Stimulated activated CD8-positive, alpha-beta memory T cell treated with anti-CD3 and anti-CD28 coated beads, Interleukin-4, amount 100 ng/mL, for 48 hours (primary cell): ENCODE data around the gene SLC46A3.
A peak's percentile ranks its signal among the peaks of the same experiment; 100 is the strongest.
"Not testable (repeated sequence)": the region's sequence is repeated elsewhere in the genome, so short reads cannot be mapped to it uniquely, and the experiment has no call there.

Source experiments
- DNase-seq: peaks from one replicate; pipeline ENCODE4 v3.0.0-alpha.2; 2020

The SLC46A3 gene, protein sequence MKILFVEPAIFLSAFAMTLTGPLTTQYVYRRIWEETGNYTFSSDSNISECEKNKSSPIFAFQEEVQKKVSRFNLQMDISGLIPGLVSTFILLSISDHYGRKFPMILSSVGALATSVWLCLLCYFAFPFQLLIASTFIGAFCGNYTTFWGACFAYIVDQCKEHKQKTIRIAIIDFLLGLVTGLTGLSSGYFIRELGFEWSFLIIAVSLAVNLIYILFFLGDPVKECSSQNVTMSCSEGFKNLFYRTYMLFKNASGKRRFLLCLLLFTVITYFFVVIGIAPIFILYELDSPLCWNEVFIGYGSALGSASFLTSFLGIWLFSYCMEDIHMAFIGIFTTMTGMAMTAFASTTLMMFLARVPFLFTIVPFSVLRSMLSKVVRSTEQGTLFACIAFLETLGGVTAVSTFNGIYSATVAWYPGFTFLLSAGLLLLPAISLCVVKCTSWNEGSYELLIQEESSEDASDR

DNA sequence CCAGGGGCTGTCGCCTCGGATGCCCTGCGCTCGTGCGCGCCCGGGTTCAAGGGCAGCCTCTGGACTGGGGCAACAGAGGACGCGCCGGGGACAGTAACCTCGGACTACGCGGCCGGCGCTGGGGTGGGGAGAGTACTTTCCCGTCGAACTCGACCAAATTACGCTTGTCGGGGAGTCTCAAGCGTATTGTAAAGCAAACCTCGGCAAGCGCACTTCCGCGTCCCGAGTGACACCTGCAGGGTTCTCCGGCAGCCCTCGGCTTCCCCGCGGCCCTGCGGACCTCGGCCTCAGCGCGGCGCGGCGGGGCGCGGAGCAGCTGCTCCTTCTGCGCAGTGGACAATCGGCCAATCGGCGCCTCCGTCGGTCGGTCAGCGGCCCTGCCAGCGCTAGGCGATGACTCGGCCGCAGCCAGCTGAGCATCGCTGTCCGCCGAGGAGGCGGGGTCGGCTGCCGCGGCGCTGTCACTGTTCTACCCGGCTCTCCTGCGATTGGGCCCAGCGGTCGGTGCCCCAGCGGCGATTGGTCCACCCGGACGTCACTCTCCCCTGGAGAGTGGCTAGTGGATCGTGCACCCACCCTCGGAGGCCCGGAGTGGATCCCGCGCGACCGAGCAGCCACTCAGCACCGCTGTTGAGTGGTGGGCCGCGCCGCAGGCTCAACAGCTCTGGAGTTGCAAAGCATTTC, at the start of gene SLC46A3:
Gene SLC46A3, minus strand, starts transcription at position 428 of the 684 bp plus-strand sequence. CDS start 972 bp downstream, outside the sequence.
- DNase-seq, result peak; percentile 98

DNA sequence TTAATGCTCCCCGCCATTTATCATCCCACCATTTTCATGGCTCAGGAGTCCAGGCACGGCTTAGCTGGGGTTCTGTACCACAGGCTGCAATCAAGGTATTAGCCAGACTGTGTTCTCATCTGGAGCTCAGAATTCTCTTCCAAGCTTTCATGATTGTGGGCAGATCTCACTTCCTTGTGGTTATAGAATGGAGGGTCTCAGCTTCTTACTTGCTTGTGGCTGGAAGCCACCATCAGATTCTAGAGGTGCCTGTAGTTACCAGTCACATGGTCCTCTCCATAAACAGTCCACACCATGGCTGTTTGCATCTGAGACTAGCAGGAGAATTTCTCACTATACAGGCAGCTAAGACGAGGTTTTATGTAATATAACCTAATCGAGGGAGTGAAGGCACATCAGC, 45.1 kb upstream of the SLC46A3 start:
- no peak for DNase-seq

DNA sequence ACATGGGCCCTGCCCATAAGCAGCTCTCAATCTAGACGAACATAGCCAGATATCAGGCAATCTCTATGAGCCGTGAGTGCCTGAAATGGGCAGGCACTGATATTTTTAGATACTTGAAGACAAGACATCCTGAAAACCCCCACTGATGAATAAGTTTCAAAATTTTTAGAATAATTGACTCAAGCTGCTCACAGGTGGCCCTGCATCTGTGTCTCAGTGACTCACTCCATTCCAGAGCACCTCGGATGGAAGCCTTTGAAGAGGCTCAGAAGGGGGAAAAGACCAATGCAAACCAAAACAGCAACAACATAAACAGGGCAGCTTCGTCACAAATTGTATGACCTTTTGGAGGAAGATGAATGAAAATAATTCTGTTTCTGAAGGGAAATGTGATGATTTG, 42.8 kb upstream of the SLC46A3 start:
- DNase-seq, result no peak

DNA sequence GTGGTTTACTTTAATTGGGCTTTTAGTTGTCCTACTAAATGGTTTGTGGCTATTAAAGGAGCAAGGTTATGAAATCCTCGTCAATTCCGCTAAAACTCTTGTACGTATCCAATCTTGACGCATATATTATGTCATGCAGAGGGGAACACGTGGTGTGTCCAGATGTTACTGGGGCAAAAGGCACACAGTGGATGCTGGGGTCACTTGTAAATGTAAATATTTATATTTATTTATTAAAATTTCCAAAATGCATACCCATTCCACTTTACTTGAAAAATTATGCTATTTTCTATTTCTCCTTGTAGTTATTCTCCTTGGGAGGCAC, 36.7 kb upstream of the SLC46A3 start:
- no peak for DNase-seq

DNA sequence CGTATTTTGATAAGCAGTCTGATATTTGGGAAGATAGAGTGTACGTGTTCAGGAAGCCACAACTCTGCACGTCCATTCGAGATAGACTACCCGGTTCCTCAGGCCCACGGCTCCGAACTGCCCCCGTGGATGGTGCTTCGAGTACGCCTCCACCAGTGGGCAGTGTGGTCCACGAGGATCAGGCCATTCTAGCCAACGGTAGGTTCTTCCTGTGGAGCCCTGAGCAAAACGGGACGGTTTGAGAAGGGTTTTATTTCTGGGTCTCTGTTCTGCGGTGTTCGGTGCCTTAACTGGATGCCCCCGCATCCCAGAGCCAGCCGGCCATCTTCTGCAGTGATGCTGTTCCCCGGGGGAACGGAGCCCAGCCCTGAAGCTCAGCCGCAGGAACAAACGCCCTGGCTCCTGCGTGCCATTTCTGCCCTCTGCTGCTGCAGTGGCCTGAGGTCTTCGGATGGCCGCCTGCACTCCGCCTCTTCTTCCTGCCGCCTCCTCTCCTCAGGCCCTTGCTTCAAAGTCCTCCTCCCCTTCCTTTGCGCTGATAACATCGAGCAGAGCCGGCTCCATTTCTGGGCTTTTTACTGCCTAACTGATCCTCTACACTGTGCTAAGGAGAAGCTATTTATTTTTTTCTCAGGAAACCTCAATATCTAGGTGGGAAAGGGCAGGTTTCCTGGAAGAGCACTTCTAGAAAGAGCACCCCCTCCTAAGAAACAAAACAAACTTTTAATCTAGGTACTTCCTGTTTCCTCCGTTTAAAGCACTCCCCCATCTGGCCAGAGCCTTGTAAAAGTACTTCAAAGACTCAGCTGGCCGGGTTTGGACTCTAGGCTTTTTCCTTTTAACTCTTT, 36.2 kb upstream of the SLC46A3 start:
- no peak for DNase-seq

DNA sequence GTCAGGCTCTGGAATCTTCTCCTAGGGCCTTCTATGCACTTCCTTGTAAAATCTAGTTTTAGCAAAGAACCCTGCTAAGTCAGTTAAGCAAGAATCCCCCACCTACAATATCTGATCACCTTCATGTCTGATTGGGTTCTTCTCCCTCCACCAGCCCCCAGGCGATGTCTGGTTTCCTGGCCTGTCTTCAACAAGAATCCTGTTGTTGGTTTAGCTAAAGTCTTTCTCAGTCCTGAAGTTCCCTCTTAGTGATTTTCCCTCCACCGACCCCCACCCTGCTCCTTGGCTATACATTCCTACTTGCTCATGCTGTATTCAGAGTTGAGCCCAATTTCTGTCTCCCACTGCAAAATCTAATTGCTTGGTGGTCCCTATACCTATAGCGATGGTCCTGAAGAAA, 35.2 kb upstream of the SLC46A3 start:
- DNase-seq, result no peak

DNA sequence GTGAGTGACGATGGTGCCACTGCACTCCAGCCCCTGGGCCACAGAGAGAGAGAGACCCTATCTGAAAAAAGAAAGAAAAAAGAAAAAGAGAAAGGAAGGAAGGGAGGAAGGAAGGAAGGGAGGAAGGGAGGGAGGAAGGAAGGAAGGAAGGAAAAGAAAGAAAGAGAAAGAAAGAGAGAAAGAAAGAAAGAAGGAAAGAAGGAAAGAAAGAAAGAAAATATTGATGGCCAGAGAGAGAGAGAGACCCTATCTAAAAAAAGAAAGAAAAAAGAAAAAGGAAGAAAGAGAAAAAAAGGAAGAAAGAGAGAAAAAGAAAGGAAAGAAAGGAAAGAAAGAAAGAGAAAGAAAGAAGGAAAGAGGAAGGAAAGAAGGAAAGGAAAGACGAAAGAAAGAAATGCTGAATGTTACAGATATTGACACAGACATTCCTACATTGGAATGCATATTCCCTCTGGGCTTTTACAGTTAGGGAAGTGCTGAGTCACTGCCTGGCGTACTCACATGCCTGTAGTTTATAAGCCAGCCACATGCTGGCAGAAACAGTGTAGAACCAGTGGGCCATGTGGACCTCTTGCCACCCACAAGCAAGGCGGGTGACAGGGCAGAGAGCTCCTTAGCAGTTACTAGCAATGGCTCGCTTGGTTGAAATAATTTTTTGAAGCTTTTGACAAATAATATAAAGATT, 34.6 kb upstream of the SLC46A3 start:
- no peak for DNase-seq

DNA sequence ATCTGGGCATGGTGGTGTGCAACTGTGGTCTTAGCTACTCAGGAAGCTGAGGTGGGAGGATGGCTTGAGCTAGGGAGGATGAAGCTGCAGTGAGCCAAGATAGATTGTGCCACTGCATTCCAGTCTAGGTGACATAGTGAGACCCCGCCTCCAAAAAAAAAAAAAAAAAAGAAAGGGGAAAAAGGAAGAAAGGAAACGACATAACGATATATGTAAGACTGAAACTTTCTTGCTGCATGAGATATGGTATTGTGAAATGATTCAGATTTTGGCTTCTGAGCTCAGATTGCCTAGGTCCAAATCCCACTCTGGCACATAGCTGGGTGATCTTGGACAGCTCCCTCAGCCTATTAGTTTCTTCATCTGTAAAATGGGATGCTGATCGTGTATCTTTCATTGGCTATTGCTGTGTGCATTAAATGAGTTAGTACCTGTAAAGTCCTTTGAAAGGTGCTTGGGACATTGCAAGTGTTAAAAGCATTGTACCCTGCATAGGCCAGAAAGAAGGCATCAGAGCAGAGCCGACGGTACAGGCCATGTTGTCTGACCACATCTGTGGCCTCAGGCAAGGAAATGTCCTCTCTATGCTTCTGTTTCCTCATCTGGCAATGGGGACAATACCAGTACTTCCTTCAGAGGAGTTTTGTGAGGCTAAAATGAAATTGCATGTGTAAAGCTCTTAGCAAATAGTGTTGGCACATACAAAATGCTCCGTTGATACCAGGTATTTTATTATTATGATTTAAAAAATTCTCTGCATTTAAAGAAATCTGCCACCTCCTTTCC, 32.6 kb upstream of the SLC46A3 start:
- DNase-seq, result no peak

DNA sequence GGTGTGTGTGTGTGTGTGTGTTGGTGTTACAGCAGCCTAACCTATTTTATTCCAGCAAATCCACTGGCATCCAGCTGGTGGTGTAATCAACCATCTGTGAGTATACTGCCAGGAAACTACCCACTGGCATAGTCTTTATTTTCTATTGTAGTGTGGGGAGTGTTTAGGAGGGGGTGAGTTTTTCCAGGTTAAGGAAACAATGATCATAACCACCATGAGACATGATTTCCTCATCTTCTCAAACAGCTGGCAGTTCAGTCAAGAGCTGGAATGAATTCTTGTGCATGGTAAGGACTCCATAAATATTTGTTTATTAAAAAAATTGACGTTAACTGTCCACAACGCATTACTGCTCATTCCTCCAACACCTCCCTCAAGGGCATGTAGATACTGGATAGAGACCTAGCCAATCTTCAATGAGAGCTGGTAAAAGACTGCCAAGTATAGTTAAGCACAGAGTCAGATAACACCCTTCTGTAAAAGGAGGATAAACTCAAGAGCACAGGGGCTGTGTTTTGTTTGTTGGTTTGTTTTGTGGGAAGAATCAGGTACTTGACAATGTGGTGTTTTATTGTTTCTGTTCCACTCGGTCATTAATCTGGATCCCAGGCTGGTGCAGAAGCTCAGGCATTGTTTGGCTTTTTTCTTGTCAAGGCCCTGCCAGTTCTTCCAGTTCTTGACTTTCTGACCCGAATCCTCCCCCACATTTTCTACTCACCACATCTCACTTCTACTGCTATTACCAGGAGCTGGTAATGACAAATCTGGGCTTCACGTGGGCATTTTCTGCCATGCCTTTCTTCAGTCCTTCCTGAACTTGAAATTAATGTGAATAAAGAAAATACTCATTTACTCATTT, 31.6 kb upstream of the SLC46A3 start:
- DNase-seq, result no peak

DNA sequence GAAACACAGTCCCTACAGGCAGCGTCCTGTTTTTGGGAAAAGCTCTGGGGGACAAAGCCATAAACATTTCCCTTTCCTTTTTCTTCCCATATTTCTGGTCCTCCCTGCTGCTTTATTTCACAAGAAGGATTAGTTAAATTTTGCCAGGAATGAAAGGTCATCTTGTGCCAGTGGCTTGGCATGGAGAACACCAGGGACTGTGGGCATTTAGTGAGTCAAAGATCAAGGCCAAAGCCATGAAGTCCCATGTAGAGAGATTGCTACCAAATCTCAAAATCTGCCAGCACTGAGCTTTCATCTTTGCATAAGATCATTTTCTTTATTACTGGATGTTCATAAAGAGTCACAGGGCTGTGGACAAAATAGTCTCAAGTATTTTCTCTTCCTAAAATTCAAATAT, 29.1 kb upstream of the SLC46A3 start:
- no peak for DNase-seq

DNA sequence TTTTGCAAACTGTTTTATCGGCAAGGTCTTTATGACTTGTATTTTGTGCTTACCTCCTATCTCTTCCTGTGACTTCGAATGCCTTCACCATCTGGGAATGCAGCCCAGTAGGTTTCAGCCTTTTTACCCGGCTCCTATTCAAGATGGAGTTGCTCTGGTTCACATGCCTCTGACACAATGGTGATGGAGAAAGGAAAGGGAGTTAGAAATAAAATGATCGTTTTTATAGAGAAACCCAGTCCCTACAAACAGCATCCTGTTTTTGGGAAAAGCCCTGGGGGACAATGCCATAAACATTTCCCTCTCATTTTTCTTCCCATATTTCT, 27.5 kb upstream of the SLC46A3 start:
- no peak for DNase-seq

DNA sequence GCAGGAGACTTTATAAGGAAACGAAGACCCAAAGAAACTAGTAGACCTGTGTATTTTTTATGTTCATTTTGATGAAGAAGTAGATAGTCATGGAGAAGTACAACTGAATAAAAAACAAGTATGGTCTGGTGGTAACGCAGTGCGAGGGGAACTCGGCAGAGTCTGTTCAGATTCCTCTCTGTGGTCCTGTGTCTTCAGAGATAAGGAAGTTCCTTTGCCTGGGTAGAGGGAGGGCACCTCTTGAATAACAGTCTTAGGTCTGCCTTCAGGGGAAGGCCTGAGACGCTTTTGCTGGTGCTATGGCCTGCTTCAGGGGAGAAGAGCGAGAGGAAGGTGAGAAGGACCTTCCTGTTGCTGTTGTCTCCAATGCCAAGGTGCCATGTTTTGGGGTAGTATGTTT, 25.9 kb upstream of the SLC46A3 start:
- no peak for DNase-seq

DNA sequence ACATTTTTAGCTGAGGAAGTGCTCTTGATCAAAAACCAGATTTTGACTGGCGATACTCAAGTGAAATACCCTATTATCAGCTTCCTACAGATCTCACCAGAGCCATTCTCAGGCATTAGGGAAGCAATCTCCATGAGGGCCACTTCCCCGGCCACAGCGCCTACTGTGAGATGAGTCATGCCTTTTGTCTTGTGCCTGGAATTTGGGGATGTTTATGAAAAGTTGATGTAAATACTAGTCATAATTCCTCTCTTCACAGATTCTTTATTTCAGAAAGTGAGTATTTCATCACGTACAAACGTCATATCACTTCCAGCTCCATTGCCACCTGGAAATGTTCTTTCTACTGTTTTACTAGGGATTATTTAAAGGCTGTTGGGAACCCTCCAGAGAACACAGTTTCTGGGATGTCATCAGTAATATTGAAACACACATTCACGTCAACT, 25.3 kb upstream of the SLC46A3 start:
- no peak for DNase-seq

DNA sequence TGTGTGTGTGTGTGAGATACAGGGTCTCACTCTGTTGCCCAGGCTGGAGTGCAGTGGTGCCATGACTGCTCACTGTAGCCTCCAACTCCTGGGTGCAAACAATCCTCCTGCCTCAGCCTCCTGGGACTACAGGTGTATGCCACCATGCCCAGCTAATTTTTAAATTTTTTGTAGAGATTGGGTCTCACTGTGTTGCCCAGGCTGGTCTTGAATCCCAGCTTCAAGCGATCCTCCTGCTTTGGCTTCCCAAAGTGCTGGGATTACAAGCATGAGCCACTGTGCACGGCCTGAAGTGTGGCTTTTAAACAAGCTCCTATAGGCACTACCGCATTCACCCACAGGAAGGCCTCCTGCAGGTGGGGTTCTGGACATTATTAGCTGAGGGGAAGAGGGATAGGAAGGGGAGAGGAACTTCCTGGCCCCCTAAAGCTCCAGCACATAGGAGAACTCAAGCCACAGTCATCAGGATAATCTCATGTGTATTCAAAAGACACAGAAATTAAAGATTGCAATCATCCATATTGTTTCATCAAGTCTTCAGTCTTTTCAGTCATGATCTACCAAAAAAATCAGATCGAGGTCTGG, 24.8 kb upstream of the SLC46A3 start:
- no peak for DNase-seq

DNA sequence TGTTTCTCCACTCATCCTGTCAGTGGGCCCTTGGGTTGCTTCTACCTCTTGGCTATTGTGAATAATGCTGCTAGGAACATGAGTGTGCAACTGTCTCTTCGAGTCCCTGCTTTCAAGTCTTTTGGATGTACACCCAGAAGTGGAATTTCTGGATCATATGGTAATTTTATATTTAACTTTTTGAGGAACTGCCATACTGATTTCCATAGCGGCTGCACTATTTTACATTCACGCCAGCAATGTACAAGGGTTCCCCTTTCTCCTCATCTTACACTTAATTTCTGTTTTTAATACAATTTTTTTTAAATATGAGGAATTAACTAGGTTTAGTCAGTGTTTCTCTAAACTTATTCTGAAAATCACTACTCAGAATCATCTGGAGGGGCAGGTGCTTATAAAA, 24.2 kb upstream of the SLC46A3 start:
- no peak for DNase-seq

DNA sequence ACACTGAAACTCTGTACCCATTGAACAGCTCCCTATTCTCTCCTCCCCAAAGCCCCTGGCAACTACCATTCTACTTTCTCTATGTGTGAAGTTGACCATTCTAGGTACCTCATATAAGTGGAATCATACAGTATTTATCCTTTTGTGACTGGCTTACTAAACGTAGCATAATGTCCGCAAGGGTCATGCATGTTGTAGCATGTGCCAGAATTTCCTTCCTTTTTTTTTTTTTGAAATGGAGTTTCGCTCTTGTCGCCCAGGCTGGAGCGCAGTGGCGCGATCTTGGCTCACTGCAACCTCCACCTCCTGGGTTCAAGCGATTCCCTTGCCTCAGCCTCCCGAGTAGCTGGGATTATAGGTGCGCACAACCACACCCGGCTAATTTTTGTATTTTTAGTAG, 23.7 kb upstream of the SLC46A3 start:
- DNase-seq, result not testable (repeated sequence)

DNA sequence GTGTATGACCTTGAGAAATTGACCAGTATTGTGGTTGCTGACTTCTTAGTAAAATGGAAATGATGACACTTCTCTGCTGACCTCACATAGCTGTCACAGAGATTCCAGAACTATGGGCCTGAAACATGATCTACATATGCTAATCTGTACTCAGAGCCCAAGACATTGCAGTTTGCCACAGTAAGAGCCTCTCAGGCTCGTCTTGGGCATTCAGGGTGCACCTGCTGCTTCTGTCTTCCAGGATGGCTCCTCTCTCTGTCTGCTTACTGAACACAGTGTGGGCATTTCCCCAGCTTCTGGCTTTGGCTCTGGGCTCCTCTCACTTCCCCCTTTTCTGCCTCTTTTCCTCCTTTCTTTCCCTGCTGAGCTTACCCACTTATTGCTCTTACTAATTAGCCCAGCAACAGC, 22.3 kb upstream of the SLC46A3 start:
- no peak for DNase-seq

DNA sequence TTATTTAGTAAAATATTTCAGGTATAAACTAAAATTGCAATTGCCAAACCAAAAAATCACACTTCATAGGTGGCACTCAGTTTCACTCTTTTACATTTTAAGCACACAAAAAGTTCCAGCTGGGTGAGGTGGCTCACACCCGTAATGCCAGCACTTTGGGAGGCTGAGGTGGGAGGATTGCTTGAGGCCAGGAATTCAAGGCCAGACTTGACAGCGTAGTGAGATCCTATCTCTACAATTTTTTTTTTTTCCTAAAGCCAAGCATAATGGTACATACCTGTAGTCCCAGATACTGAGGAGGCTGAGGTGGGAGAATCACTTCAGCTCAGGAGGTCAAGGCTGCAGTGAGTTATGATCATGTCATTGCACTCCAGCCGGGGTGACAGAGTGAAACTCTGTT, 20.6 kb upstream of the SLC46A3 start:
- no peak for DNase-seq

DNA sequence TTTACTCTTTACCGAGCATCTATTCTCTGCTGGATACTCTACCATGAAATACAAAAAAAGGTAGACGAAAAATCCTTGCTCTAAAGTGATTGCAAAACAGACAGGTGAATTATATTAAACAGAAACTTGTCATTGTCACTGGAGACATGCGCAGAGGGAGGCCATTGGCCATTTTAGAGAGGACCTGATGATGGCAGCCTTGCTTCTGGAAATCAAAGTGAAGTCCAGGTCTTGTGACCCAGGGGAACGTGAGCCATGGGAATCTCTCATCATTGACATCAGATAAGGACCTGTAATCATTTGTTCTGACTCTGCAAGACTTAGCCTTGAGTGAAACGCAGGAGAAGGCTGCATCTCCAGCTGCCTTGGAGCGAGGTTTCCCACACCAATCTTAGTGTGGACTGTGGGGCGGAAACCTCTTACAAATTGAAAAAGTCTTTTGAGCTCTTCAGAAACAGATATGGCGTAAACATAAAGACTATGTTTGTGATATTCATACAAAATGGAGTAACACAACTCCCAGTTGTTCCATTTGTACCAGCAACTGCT, 16.8 kb upstream of the SLC46A3 start:
- no peak for DNase-seq

DNA sequence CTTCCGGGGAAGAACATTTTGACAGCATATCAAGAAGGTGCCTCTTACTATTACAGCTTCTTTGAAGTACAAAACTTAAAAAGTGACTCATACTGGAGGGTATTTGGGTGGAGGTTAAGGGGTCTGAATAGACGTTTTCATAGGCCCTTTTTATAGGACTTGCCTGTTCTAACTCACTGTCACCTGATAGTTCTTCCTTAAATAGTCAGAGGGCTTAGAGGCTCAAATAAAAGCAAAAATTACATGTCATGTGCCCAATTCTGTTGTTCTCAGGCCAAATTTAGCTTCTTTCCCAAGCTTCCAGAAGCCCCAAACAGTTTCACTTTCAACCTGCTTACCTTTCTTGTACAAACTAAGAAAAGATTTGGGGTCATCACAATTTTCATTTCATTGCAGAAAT, 16.1 kb upstream of the SLC46A3 start:
- no peak for DNase-seq

DNA sequence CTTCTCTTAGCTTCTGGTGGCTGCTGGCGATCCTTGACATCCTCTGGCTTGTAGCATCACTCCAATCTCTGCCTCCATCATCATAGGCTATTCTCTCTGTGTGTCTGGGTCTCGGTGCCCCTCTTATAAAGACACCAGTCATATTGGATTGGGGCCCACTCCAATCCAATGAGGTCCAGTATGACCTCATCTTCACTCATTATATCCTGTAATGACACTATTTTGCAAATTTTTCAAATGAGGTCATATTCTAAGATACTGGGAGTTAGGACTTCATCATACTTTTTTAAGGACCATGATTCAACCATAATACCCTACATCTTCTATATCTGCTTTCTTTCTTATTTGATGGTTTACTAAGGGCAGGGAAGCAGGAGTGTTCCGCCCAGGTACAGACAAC, 12.0 kb upstream of the SLC46A3 start:
- no peak for DNase-seq
